B cell (primary cell): ENCODE results near the gene DNASE1. TPM values are rescaled to one million over a fixed set of nuclear protein-coding genes. Genes with fewer than 3 reads are reported as not detected.

Experiments used
- ATAC-seq: fragments of 200-7000 bp; cut with Tn5 transposase; one replicate; pipeline ENCODE4 v1.10.0; 2021; ENCODE audit warnings: low read depth, mild to moderate bottlenecking, moderate number of reproducible peaks, moderate library complexity
- CTCF ChIA-PET: fragments of 350-600 bp; sonication (Branson Sonifier 250); formaldehyde crosslinking; loops from one replicate; lab custom pipeline; 2021; ENCODE audit warnings: antibody characterized with exemption, inconsistent platforms; lab: Charles Lee
- POLR2A ChIA-PET: fragments of 350-600 bp; sonication (Branson Sonifier 250); formaldehyde crosslinking; loops from one replicate; lab custom pipeline; 2021; ENCODE audit warnings: antibody characterized with exemption; lab: Charles Lee
- DNase-seq: peaks from one replicate; pipeline ENCODE4 v3.0.0; 2013
- H2AFZ ChIP-seq: 2 replicates; pipeline ENCODE4 v1.6.1; 2012; ENCODE audit warnings: mild to moderate bottlenecking, low read depth, low read length; ENCODE audit not compliant: insufficient read depth, poor library complexity, severe bottlenecking
- H3K27ac ChIP-seq, 2 donors: 1 replicate in 1 of 2; 2 replicates in 1 of 2; pipeline ENCODE4 v1.5.1; 2012 to 2013; ENCODE audit warnings: low read length in 2 of 2, mild to moderate bottlenecking in 2 of 2, moderate library complexity in 1 of 2
- H3K27me3 ChIP-seq, 4 experiments: fragments of 200-600 bp in 1 of 4; sonication (generic) in 1 of 4; replicated peaks in 1 of 4; 1 replicate in 2 of 4; 2 replicates in 2 of 4; pipeline versions ENCODE4 v1.6.1 to v1.7.0; 2013 to 2016; ENCODE audit warnings: low read length in 3 of 4, mild to moderate bottlenecking in 2 of 4, mixed read lengths in 1 of 4, moderate library complexity in 1 of 4; ENCODE audit not compliant: insufficient read depth in 4 of 4, control insufficient read depth in 3 of 4; ENCODE audit errors: control extremely low read depth in 1 of 4
- H3K36me3 ChIP-seq, 2 experiments: replicated peaks in 1 of 2; 1 replicate in 1 of 2; 2 replicates in 1 of 2; pipeline versions ENCODE4 v1.6.1 to v1.7.1; 2013; ENCODE audit warnings: low read length in 1 of 2; ENCODE audit not compliant: insufficient read depth in 2 of 2, control insufficient read depth in 1 of 2; ENCODE audit errors: control extremely low read depth in 1 of 2, extremely low read depth in 1 of 2
- H3K4me1 ChIP-seq, 2 donors: fragments of 200-600 bp in 1 of 2; sonication (generic) in 1 of 2; 1 replicate in 1 of 2; 2 replicates in 1 of 2; pipeline versions ENCODE4 v1.5.1 to v1.6.1; 2013 to 2017; ENCODE audit warnings: low read length in 2 of 2; ENCODE audit not compliant: control insufficient read depth in 2 of 2, insufficient read depth in 2 of 2
- H3K4me2 ChIP-seq: replicated peaks from 2 replicates; pipeline ENCODE3; 2012; ENCODE audit warnings: mild to moderate bottlenecking, low read depth, low read length; ENCODE audit not compliant: poor library complexity, severe bottlenecking
- H3K4me3 ChIP-seq, 5 experiments: fragments of 200-600 bp in 1 of 5; sonication (generic) in 1 of 5; 1 replicate in 3 of 5; 2 replicates in 2 of 5; pipeline versions ENCODE4 v1.5.1 to v1.7.0; 2011 to 2016; ENCODE audit warnings: low read length in 4 of 5, mild to moderate bottlenecking in 4 of 5, low read depth in 2 of 5, control low read depth in 1 of 5, moderate library complexity in 1 of 5; ENCODE audit not compliant: insufficient read depth in 1 of 5; ENCODE audit errors: control extremely low read depth in 1 of 5, extremely low read depth in 1 of 5
- H3K79me2 ChIP-seq: fragments of 200-600 bp; sonication (generic); one replicate; pipeline ENCODE4 v1.6.0; 2016; ENCODE audit warnings: low read length; ENCODE audit not compliant: control insufficient read depth, insufficient read depth
- H3K9ac ChIP-seq: fragments of 200-600 bp; sonication (generic); 2 replicates; pipeline ENCODE4 v1.6.1; 2017; ENCODE audit warnings: mild to moderate bottlenecking, low read length, moderate library complexity
- H3K9me3 ChIP-seq, 3 donors: one replicate each; pipeline versions ENCODE4 v1.6.1 to v1.7.1; 2013; ENCODE audit warnings: low read length in 2 of 3; ENCODE audit not compliant: control insufficient read depth in 2 of 3, insufficient read depth in 1 of 3; ENCODE audit errors: control extremely low read depth in 1 of 3
- H4K20me1 ChIP-seq: 2 replicates; pipeline ENCODE4 v1.6.0; 2012; ENCODE audit warnings: mild to moderate bottlenecking, low read length; ENCODE audit not compliant: insufficient read depth, control insufficient read depth, poor library complexity, severe bottlenecking
- H3K27ac Mint-ChIP-seq: one replicate; pipeline ENCODE4 v1.8.0; 2021; ENCODE audit warnings: mixed read lengths
- H3K27me3 Mint-ChIP-seq: one replicate; pipeline ENCODE4 v1.8.0; 2021; ENCODE audit warnings: mixed read lengths
- H3K4me1 Mint-ChIP-seq: one replicate; pipeline ENCODE4 v1.8.0; 2021; ENCODE audit warnings: mixed read lengths
- H3K4me3 Mint-ChIP-seq: one replicate; pipeline ENCODE4 v1.8.0; 2021; ENCODE audit warnings: mixed read lengths
- H3K9me3 Mint-ChIP-seq: one replicate; pipeline ENCODE4 v1.8.0; 2022; ENCODE audit warnings: mixed read lengths; ENCODE audit not compliant: insufficient read depth
- CTCF ChIP-seq: fragments of 200-600 bp; IDR thresholded peaks from one replicate; pipeline ENCODE4 v1.8.0; 2022; ENCODE audit warnings: antibody characterized with exemption, mild to moderate bottlenecking
- EZH2 ChIP-seq: IDR thresholded peaks from 2 replicates; pipeline ENCODE4 v1.6.1; 2012; ENCODE audit warnings: borderline replicate concordance, low read depth, mild to moderate bottlenecking, moderate library complexity, low read length; ENCODE audit not compliant: insufficient read depth, poor library complexity, severe bottlenecking
- WGBS: methylation state at CpG from one replicate; pipeline ENCODE4 v1.1.5; 2013; ENCODE audit warnings: missing lambda C conversion rate; ENCODE audit not compliant: insufficient coverage; 5-methylcytosine and 5-hydroxymethylcytosine counted together
- intact Hi-C: fragments of 100-400 bp; cut with micrococcal nuclease; formaldehyde crosslinking; loops from one replicate; pipeline ENCODE4 v1.10.0; 2022
- polyA plus RNA-seq: library from polyadenylated mRNA; depleted of rRNA; stranded (reverse); fragments of >200 nt; gene quantifications from 2 replicates; pipeline ENCODE4 v1.2.3, GENCODE V29; 2012
- total RNA-seq, 2 donors: library from RNA; stranded (reverse); fragments of 120-200 nt in 1 of 2; gene quantifications; 1 replicate in 1 of 2; 2 replicates in 1 of 2; pipeline versions ENCODE4 v1.2.3 to v1.2.4, GENCODE V29; 2013 to 2022

Gene DNASE1
- total and polyA plus RNA-seq, 2 donors (not counting 1 experiment from before 2014, with no cell fraction given) = 53.3 to 53.7 TPM

- TF ChIP-seq CTCF (no peak), EZH2 (no peak)
- Histone ChIP-seq H3K36me3 (peaks cover 0 to 5% of the 10 kb centered on the region in 2 experiments), H3K4me1 (peaks cover 22 to 29% of the 10 kb centered on the region in 2 donors), H3K9me3 (no peaks in the 10 kb centered on the region), H3K9ac (peak overlapping the region; percentile 92), H3K4me2 (peak overlapping the region; percentile 88), H3K27me3 (no peaks in the 10 kb centered on the region), H2AFZ (peak overlapping the region; percentile 99), H3K79me2 (peaks cover 79% of the 10 kb centered on the region), H3K4me3 (peak overlapping the region in 4 of 5 experiments; percentile 81 to 89 (median 84)), H3K27ac (peak overlapping the region in 1 of 2 donors; percentile 88), H4K20me1 (peaks cover 31% of the 10 kb centered on the region)
- Mint-ChIP-seq H3K4me1 (peaks cover 51% of the 10 kb centered on the region), H3K9me3 (no peaks in the 10 kb centered on the region), H3K27ac (peak overlapping the region; percentile 84), H3K27me3 (no peaks in the 10 kb centered on the region), H3K4me3 (peak overlapping the region; percentile 87)
- POLR2A ChIA-PET = interaction anchor here (0.6 kb wide), 1 partner anchor 545 kb away, joined by 3 read pairs; no protein-coding TSS in a partner anchor
- no peak for DNase-seq
- 91% methylated on average over 20 of the region's 34 CpGs for WGBS
- intact Hi-C loops = loop anchor here (5.0 kb wide), 1 partner anchor 155 kb away; no protein-coding TSS in a partner anchor
- CTCF ChIA-PET = interaction anchor here (0.9 to 1.5 kb wide), 4 partner anchors 14 to 86 kb away, joined by 3 to 6 read pairs (median 3); no protein-coding TSS in a partner anchor
- no peak for ATAC-seq
Observed at GRCh38 chr16:3612510-3613466, 41.7 kb upstream of the DNASE1 start.

- Histone ChIP-seq H4K20me1 (peaks cover 59% of the 10 kb centered on the region), H3K27me3 (no peaks in the 10 kb centered on the region), H3K4me3 (no peak overlapping the region), H3K4me2 (no peak overlapping the region), H3K36me3 (peaks cover 0 to 5% of the 10 kb centered on the region in 2 experiments), H3K79me2 (peaks cover 94% of the 10 kb centered on the region), H3K9me3 (no peaks in the 10 kb centered on the region), H3K9ac (no peak overlapping the region), H2AFZ (no peak overlapping the region), H3K4me1 (peaks cover 9 to 11% of the 10 kb centered on the region in 2 donors), H3K27ac (no peak overlapping the region)
- no peaks in the 10 kb centered on the region for H3K9me3 Mint-ChIP-seq
- no peaks in the 10 kb centered on the region for H3K27me3 Mint-ChIP-seq
- no peak for ATAC-seq
- ChIA-PET POLR2A (no interaction called here), CTCF (no interaction called here)
- TF ChIP-seq CTCF (no peak), EZH2 (no peak)
- DNase-seq = no peak
- H3K4me1 Mint-ChIP-seq = peaks cover 35% of the 10 kb centered on the region
- 100% methylated on average over 1 of the region's 3 CpGs for WGBS
- H3K4me3 Mint-ChIP-seq = no peak overlapping the region
- intact Hi-C loops = no loop called here
- peak overlapping the region; percentile 59 for H3K27ac Mint-ChIP-seq
Observed at GRCh38 chr16:3618769-3619141, 35.7 kb upstream of the DNASE1 start.
